Measurements from ENCODE around the gene DCLRE1A. TPM values are rescaled to one million over a fixed set of nuclear protein-coding genes. Genes with fewer than 3 reads are reported as not detected.

The DCLRE1A gene
- total RNA-seq, 4 donors from 2014 or later, result 3.6 to 4.9 (median 4.5) TPM

DNA sequence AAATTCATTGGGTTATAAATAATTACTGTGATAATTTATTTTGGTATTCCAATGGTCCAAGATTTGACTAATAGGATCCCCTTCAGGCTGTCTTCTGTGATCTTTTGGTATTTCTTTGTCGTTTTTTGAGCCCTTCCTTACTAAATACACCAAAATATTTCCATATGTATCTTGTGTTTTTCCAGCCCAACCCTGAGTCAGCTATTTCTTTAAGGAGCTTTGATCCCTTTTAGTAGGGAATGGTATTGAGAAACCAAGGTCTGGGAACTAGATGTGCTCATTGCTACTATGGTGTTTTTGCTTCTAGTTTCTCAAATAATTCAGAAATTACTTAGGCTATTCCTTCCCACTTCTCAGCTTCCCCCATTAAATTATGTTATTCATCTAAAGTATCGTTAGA is 15.9 kb upstream of the DCLRE1A start:
- Histone ChIP-seq H3K4me1 (peaks cover 0 to 16% (median 0%) of the 10 kb centered on the region in 4 donors), H3K4me3 (no peak overlapping the region), H3K9me3 (peaks cover 0 to 18% (median 6%) of the 10 kb centered on the region in 4 donors), H3K36me3 (peaks cover 0 to 36% (median 0%) of the 10 kb centered on the region in 3 donors), H3K27ac (no peak overlapping the region), H3K27me3 (no peaks in the 10 kb centered on the region)
- WGBS, 2 donors, result 80 to 86% methylated on average over 2 of the region's 2 CpGs
- no peak for TF ChIP-seq POLR2A (IDR thresholded peaks at IDR 0.05)
- TF ChIP-seq, protein P1, sequence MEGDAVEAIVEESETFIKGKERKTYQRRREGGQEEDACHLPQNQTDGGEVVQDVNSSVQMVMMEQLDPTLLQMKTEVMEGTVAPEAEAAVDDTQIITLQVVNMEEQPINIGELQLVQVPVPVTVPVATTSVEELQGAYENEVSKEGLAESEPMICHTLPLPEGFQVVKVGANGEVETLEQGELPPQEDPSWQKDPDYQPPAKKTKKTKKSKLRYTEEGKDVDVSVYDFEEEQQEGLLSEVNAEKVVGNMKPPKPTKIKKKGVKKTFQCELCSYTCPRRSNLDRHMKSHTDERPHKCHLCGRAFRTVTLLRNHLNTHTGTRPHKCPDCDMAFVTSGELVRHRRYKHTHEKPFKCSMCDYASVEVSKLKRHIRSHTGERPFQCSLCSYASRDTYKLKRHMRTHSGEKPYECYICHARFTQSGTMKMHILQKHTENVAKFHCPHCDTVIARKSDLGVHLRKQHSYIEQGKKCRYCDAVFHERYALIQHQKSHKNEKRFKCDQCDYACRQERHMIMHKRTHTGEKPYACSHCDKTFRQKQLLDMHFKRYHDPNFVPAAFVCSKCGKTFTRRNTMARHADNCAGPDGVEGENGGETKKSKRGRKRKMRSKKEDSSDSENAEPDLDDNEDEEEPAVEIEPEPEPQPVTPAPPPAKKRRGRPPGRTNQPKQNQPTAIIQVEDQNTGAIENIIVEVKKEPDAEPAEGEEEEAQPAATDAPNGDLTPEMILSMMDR (IDR thresholded peaks at IDR 0.05), result no peak
- DNase-seq (ENCODE audit: low spot score in 2 of 2), result no peak

DNA sequence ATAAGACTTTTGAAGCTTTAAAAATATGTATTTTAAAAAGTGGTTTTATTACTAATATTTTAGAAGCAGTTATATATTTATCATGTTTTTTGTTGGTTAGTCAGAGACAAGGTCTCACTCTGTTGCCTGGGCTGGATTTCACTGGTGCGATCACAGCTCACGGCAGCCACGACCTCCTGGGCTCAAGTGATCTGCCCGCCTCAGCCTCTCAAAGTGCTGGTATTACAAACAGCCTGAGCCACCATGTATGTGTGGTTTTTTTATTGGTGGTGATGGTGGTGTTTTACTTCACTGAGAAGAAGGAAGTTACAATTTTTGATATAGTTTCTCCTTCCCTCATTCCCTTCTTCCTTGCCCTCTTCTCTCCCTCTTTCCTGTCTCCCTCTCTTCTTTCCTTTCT is 14.0 kb upstream of the DCLRE1A start:
- Histone ChIP-seq H3K36me3 (peaks cover 0 to 42% (median 0%) of the 10 kb centered on the region in 3 donors), H3K4me1 (peaks cover 0 to 16% (median 0%) of the 10 kb centered on the region in 4 donors), H3K9me3 (peaks cover 0 to 10% (median 4%) of the 10 kb centered on the region in 4 donors), H3K4me3 (no peak overlapping the region), H3K27me3 (no peaks in the 10 kb centered on the region), H3K27ac (no peak overlapping the region)
- WGBS, 2 donors, result 88 to 93% methylated on average over 4 of the region's 4 CpGs
- DNase-seq (ENCODE audit: low spot score in 2 of 2), result no peak
- TF ChIP-seq POLR2A (IDR thresholded peaks at IDR 0.05), result no peak
- no peak for TF ChIP-seq EP300 (IDR thresholded peaks at IDR 0.05)
- TF ChIP-seq, protein P1 (IDR thresholded peaks at IDR 0.05), result no peak

DNA sequence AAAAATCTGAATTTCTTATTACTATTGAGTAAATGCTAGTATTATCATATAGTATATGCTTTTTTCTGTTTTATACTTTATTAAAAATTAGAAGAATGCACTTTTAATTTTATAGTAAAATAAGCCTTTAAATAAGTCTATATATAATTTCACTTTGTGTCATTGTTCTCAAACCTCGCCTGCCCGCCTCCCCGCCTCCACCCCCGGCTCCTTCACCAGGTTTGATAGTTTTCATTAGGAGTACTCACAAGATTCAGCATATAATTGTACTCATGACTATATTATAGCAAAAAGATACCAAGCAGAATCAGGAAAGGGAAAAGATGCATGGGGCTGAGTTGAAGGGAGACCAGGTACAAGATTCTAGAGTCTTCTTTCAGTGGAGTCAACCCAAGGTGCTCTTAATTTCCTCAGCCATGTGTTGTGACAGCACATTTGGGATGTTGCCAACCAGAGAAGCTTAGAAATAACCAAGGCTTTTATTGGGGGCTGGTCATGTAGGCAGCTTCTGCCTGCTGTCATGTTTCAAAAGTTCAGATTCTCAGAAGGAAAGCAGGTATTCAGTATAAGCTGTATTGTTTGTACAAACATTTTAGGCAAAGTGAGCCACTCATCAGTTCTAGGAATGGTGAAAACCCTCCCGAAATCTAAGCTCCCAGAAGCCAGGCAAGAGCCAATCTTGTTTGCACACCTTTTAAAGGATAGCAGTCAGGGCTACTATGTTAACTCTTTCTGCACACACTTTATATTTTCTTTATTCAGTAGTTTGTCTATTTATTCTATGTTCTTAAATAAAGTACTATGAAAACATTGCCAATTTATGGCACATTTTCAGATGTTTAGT is 12.9 kb upstream of the DCLRE1A start:
- DNase-seq (ENCODE audit: low spot score in 2 of 2), result no peak
- Histone ChIP-seq H3K36me3 (peaks cover 0 to 43% (median 0%) of the 10 kb centered on the region in 3 donors), H3K27me3 (no peaks in the 10 kb centered on the region), H3K9me3 (no peaks in the 10 kb centered on the region), H3K27ac (no peak overlapping the region), H3K4me3 (no peak overlapping the region), H3K4me1 (peaks cover 0 to 16% (median 0%) of the 10 kb centered on the region in 4 donors)
- no peak for TF ChIP-seq EP300 (IDR thresholded peaks at IDR 0.05)
- no peak for TF ChIP-seq POLR2A (IDR thresholded peaks at IDR 0.05)
- TF ChIP-seq, protein P1 (IDR thresholded peaks at IDR 0.05), result no peak
- 94 to 96% methylated on average over 5 of the region's 5 CpGs for WGBS, 2 donors

GRCh38 chr10:113865901-113866300 is 12.0 kb upstream of the DCLRE1A start:
- H3K36me3 ChIP-seq, result peaks cover 0 to 48% (median 2%) of the 10 kb centered on the region in 3 donors
- WGBS, 2 donors, result 65% methylated on average over 3 of the region's 3 CpGs
- no peak for TF ChIP-seq POLR2A (IDR thresholded peaks at IDR 0.05)
- no peak for TF ChIP-seq EP300 (IDR thresholded peaks at IDR 0.05)
- TF ChIP-seq, protein P1 (IDR thresholded peaks at IDR 0.05), result no peak
- peaks cover 0 to 3% (median 0%) of the 10 kb centered on the region in 4 donors for H3K9me3 ChIP-seq
- peaks cover 0 to 16% (median 0%) of the 10 kb centered on the region in 4 donors for H3K4me1 ChIP-seq
- no peaks in the 10 kb centered on the region for H3K27me3 ChIP-seq
- no peak overlapping the region for H3K27ac ChIP-seq
- H3K4me3 ChIP-seq, result no peak overlapping the region
- DNase-seq (ENCODE audit: low spot score in 2 of 2), result no peak

DNA sequence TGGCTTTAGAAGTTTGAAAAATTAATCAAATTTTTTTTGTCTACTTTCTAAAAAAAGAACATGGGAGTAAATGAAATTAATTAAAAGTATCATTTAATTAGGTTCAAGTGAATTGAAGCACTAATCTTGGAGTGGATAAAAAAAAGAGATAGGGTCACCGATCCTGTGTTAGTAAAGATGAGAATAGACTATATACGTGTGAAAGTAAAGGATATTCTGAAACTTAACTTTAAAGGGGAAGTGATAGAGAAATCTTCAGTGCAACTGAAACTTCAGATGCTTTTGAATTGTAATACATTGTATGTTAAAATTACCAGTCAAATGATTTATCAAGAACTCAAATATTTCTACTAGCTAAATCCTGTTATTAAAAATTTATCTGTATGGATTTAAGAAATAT is 5.4 kb upstream of the DCLRE1A start:
- Histone ChIP-seq H3K36me3 (peaks cover 0 to 49% (median 8%) of the 10 kb centered on the region in 3 donors), H3K4me3 (no peak overlapping the region), H3K9me3 (peaks cover 0 to 3% (median 0%) of the 10 kb centered on the region in 4 donors), H3K4me1 (peaks cover 0 to 41% (median 22%) of the 10 kb centered on the region in 4 donors), H3K27me3 (no peaks in the 10 kb centered on the region), H3K27ac (no peak overlapping the region)
- TF ChIP-seq EP300 (IDR thresholded peaks at IDR 0.05) (no peak), POLR2A (IDR thresholded peaks at IDR 0.05) (no peak)
- TF ChIP-seq, protein P1 (IDR thresholded peaks at IDR 0.05), result no peak
- WGBS, 2 donors, result 71 to 78% methylated on average over 2 of the region's 2 CpGs
- DNase-seq (ENCODE audit: low spot score in 2 of 2), result no peak

Data from tibial nerve (tissue), 4 donors.